Uterus (tissue), 2 donors: Measurements from ENCODE around the gene S100A5.

ENCODE experiments used
- POLR2A ChIP-seq, 2 donors: fragments of 450-650 bp; IDR thresholded peaks; one replicate each; pipeline ENCODE4 v1.6.1; 2016; ENCODE audit warnings: antibody characterized with exemption in 2 of 2, mild to moderate bottlenecking in 1 of 2, moderate library complexity in 1 of 2
- TF ChIP-seq, protein P1 (sequence below), 4 experiments: fragments of 200-600 bp in 2 of 4; fragments of 450-650 bp in 2 of 4; sonication (generic) in 2 of 4; IDR thresholded peaks; one replicate each; pipeline ENCODE4 v1.5.1; 2016 to 2019; ENCODE audit warnings: antibody characterized with exemption in 4 of 4, mild to moderate bottlenecking in 2 of 4, moderate library complexity in 1 of 4

DNA sequence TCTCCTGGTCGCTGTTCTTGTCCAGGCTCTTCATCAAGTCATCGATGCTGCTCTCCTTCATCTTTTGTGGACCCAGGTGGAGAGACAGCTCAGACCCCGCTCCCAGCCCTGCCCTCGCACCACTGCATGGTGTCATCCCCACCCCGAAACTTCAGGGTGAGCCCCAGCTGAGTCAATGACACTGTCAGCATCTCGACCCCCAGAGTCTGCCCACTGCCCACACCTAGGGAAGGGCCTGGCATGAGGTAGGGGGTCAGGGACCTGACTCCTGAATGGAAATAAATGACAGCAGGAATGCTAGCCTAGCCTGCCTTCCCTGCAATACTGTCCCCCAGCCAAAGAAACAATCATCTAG lies 3.4 kb downstream of the S100A5 start:
- TF ChIP-seq, protein P1, sequence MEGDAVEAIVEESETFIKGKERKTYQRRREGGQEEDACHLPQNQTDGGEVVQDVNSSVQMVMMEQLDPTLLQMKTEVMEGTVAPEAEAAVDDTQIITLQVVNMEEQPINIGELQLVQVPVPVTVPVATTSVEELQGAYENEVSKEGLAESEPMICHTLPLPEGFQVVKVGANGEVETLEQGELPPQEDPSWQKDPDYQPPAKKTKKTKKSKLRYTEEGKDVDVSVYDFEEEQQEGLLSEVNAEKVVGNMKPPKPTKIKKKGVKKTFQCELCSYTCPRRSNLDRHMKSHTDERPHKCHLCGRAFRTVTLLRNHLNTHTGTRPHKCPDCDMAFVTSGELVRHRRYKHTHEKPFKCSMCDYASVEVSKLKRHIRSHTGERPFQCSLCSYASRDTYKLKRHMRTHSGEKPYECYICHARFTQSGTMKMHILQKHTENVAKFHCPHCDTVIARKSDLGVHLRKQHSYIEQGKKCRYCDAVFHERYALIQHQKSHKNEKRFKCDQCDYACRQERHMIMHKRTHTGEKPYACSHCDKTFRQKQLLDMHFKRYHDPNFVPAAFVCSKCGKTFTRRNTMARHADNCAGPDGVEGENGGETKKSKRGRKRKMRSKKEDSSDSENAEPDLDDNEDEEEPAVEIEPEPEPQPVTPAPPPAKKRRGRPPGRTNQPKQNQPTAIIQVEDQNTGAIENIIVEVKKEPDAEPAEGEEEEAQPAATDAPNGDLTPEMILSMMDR (IDR thresholded peaks at IDR 0.05), result no peak
- no peak for TF ChIP-seq POLR2A (IDR thresholded peaks at IDR 0.05)
